Thyroid gland (tissue), 4 donors: Measurements from ENCODE around the gene LCTL. TPM values are rescaled to one million over a fixed set of nuclear protein-coding genes. Genes with fewer than 3 reads are reported as not detected.

Source experiments
- DNase-seq, 2 donors: peaks; one replicate each; pipeline ENCODE4 v3.0.0-alpha.2; 2019
- H3K27ac ChIP-seq, 3 donors: fragments of 200-600 bp; sonication (generic); 1 replicate in 2 of 3; 2 replicates in 1 of 3; pipeline ENCODE4 v1.5.1; 2016 to 2019; ENCODE audit warnings: mild to moderate bottlenecking in 1 of 3, moderate library complexity in 1 of 3
- H3K27me3 ChIP-seq: fragments of 200-600 bp; sonication (generic); one replicate; pipeline ENCODE4 v1.5.1; 2019
- H3K36me3 ChIP-seq, 2 donors: fragments of 200-600 bp; sonication (generic); one replicate each; pipeline ENCODE4 v1.5.1; 2016 to 2019
- H3K4me1 ChIP-seq, 2 donors: fragments of 200-600 bp; sonication (generic); one replicate each; pipeline ENCODE4 v1.5.1; 2017 to 2019
- H3K4me3 ChIP-seq, 3 donors: fragments of 200-600 bp; sonication (generic); replicated peaks in 1 of 3; 1 replicate in 2 of 3; 2 replicates in 1 of 3; pipeline ENCODE4 v1.5.1; 2016; ENCODE audit warnings: mild to moderate bottlenecking in 1 of 3
- H3K9me3 ChIP-seq: fragments of 200-600 bp; sonication (generic); one replicate; pipeline ENCODE4 v1.5.1; 2017
- CTCF ChIP-seq, 6 experiments: fragments of 200-600 bp in 3 of 6; fragments of 450-650 bp in 3 of 6; sonication (generic) in 3 of 6; IDR thresholded peaks; one replicate each; pipeline ENCODE4 v1.5.1; 2016 to 2019; ENCODE audit warnings: antibody characterized with exemption in 6 of 6, mild to moderate bottlenecking in 2 of 6, inconsistent platforms in 1 of 6, moderate library complexity in 1 of 6
- POLR2A ChIP-seq, 2 donors: fragments of 450-650 bp; IDR thresholded peaks; one replicate each; pipeline ENCODE4 v1.6.1; 2017; ENCODE audit warnings: antibody characterized with exemption in 2 of 2, mild to moderate bottlenecking in 2 of 2, moderate library complexity in 1 of 2
- WGBS, 2 donors: methylation state at CpG; one replicate each; pipeline ENCODE4 v1.1.5; 2017; 5-methylcytosine and 5-hydroxymethylcytosine counted together
- intact Hi-C: fragments of 100-400 bp; cut with DNase I; formaldehyde crosslinking; loops from one replicate; pipeline ENCODE4 v1.15.1; 2023
- total RNA-seq, 4 donors: library from RNA; depleted of rRNA; stranded (reverse); fragments of >200 nt; gene quantifications; one replicate each; pipeline ENCODE4 v1.2.3, GENCODE V29; 2016

The LCTL gene
- total RNA-seq, 4 donors from 2014 or later = not detected

DNA sequence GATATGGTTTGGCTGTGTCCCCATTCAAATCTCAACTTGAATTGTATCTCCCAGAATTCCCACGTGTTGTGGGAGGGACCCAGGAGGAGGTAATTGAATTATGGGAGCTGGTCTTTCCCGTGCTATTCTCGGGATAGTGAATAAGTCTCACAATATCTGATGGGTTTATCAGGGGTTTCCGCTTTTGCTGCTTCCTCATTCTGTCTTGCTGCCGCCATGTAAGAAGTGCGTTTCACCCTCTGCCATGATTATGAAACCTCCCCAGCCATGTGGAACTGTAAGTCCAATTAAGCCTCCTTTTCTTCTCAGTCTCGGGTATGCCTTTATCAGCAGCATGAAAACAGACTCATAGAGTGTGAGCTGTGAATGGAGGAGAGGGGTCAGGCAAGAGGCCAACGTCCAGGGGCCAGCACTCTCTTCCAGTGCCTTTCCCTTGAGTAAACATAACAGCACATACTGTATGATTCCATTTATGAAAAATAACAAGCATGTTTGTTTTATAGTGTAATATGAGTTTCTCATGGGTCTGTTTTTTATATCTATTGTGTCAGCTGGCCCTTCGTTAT is 16.3 kb upstream of the LCTL start:
- Histone ChIP-seq H3K27me3 (no peaks in the 10 kb centered on the region), H3K36me3 (no peaks in the 10 kb centered on the region), H3K27ac (no peak overlapping the region), H3K9me3 (no peaks in the 10 kb centered on the region), H3K4me3 (no peak overlapping the region), H3K4me1 (no peaks in the 10 kb centered on the region)
- DNase-seq = no peak
- intact Hi-C loops = no loop called here
- TF ChIP-seq CTCF (IDR thresholded peaks at IDR 0.05) (no peak), POLR2A (IDR thresholded peaks at IDR 0.05) (no peak)
- WGBS, 2 donors = 71 to 79% methylated on average over 9 of the region's 9 CpGs

GRCh38 chr15:66580643-66581042 is 14.8 kb upstream of the LCTL start:
- no peaks in the 10 kb centered on the region for H3K9me3 ChIP-seq
- no peaks in the 10 kb centered on the region for H3K27me3 ChIP-seq
- no peaks in the 10 kb centered on the region for H3K4me1 ChIP-seq
- TF ChIP-seq POLR2A (IDR thresholded peaks at IDR 0.05) (no peak), CTCF (IDR thresholded peaks at IDR 0.05) (no peak)
- no peak overlapping the region for H3K4me3 ChIP-seq
- no peaks in the 10 kb centered on the region for H3K36me3 ChIP-seq
- DNase-seq = peak; percentile 8 to 31
- 68 to 70% methylated on average over 3 of the region's 3 CpGs for WGBS, 2 donors
- peak overlapping the region in 1 of 3 donors; percentile 41 for H3K27ac ChIP-seq
- intact Hi-C loops = no loop called here

DNA sequence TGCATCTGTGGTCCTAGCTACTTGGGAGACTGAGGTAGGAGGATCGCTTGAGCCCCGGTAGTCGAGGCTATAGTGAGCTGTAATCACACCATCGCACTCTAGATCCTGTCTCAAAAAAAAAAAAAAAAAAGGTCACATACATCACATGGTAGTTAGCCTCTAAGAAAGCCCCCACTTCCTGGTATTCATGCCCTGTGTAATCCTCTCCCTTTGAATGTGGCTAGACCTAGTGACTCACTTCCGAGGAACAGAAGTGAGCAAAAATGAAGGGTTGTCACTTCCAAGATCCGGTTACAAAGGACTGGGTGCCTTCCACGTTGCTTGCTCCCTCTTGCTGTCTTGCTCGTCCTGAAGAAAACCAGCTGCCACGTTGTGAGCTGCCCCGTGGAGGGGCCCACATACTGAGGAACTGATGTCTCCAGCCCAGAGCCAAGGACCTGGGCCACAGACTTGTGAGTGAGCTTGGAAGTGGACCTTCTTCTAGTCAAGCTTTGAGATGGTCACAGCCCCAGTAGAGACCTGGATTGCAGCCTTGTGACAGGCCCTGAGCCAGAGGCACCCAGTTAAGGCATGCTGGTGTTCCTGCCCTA is 12.6 kb upstream of the LCTL start:
- intact Hi-C loops = no loop called here
- no peaks in the 10 kb centered on the region for H3K36me3 ChIP-seq
- TF ChIP-seq CTCF (IDR thresholded peaks at IDR 0.05) (no peak), POLR2A (IDR thresholded peaks at IDR 0.05) (no peak)
- no peak overlapping the region for H3K4me3 ChIP-seq
- no peak for DNase-seq
- 79 to 81% methylated on average over 6 to 10 of the region's 10 CpGs for WGBS, 2 donors
- no peaks in the 10 kb centered on the region for H3K27me3 ChIP-seq
- H3K9me3 ChIP-seq = no peaks in the 10 kb centered on the region
- no peaks in the 10 kb centered on the region for H3K4me1 ChIP-seq
- H3K27ac ChIP-seq = no peak overlapping the region

- Histone ChIP-seq H3K9me3 (no peaks in the 10 kb centered on the region), H3K4me3 (no peak overlapping the region), H3K36me3 (no peaks in the 10 kb centered on the region), H3K4me1 (no peaks in the 10 kb centered on the region), H3K27ac (no peak overlapping the region), H3K27me3 (no peaks in the 10 kb centered on the region)
- DNase-seq = no peak
- 79 to 83% methylated on average over 2 of the region's 2 CpGs for WGBS, 2 donors
- TF ChIP-seq CTCF (IDR thresholded peaks at IDR 0.05) (no peak), POLR2A (IDR thresholded peaks at IDR 0.05) (no peak)
- intact Hi-C loops = no loop called here
These were observed 8.8 kb upstream of the LCTL start for GRCh38 chr15:66574596-66574950.

DNA sequence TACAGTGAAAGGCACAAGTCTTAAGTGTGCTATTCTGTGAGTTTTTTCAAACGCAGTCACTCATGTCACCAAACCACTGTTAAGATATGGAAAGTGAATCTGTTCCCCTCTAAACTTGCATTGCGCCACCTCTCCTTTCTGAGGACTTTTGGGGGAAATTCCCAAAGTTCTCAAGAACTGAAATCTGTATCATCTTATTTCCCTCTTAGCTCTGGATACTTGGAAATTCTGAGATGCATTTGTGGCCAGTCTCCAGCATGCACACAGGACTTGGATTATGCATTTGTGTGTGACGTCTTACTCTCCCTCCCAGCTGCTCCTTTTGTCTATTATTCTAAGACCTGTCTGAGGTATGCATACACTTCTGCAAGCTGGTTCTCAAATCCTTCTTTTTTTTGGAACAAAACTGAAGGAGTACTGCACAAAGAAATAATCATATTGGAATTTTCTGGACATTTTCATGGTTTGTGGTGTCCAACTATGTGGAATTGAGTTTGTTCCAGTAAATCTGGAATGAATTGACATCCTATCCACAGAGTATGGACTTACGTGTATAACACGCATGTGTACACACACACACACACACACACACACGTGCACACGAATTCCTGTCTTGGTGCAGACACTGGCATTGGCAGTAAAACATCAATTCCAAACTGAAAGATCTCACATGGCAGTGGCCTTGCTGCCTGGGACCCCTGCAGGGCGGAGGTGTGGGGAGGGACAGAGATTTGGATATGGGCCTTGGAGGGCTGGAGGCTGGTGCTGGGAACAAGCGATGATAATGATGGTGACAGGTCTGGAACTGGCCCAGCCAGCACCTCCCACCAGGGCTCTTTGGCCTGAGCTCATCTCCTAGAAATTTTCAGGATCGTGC is 8.2 kb upstream of the LCTL start:
- H3K36me3 ChIP-seq = no peaks in the 10 kb centered on the region
- H3K27me3 ChIP-seq = no peaks in the 10 kb centered on the region
- no peak overlapping the region for H3K4me3 ChIP-seq
- no peak for DNase-seq
- no peaks in the 10 kb centered on the region for H3K9me3 ChIP-seq
- intact Hi-C loops = no loop called here
- WGBS, 2 donors = 66 to 73% methylated on average over 10 of the region's 10 CpGs
- TF ChIP-seq POLR2A (IDR thresholded peaks at IDR 0.05) (no peak), CTCF (IDR thresholded peaks at IDR 0.05) (no peak)
- no peaks in the 10 kb centered on the region for H3K4me1 ChIP-seq
- no peak overlapping the region for H3K27ac ChIP-seq
